ENCODE measurements around the gene LLGL2. TPM values are rescaled to one million over a fixed set of nuclear protein-coding genes. Genes with fewer than 3 reads are reported as not detected.

LLGL2 gene
- total RNA-seq, 1 donor from 2014 or later, result 3.3 TPM

GRCh38 chr17:75584849-75585175 is 59.3 kb downstream of the LLGL2 start:
- no peak for DNase-seq (ENCODE audit: extremely low spot score, unreplicated experiment)
- TF ChIP-seq CTCF (IDR thresholded peaks at IDR 0.05), result no peak
- Mint-ChIP-seq H3K27me3 (ENCODE audit: unreplicated experiment) (peaks cover 4% of the 10 kb centered on the region), H3K36me3 (ENCODE audit: unreplicated experiment) (no peaks in the 10 kb centered on the region), H3K4me3 (ENCODE audit: unreplicated experiment) (no peak overlapping the region), H3K4me1 (ENCODE audit: unreplicated experiment) (no peaks in the 10 kb centered on the region), H3K9me3 (ENCODE audit: unreplicated experiment) (no peaks in the 10 kb centered on the region), H3K27ac (ENCODE audit: unreplicated experiment) (no peak overlapping the region)

- Mint-ChIP-seq H3K4me1 (ENCODE audit: unreplicated experiment) (peaks cover 3% of the 10 kb centered on the region), H3K4me3 (ENCODE audit: unreplicated experiment) (peak within 1 kb of the TSS; percentile 44), H3K36me3 (ENCODE audit: unreplicated experiment) (no peaks in the 10 kb centered on the region), H3K9me3 (ENCODE audit: unreplicated experiment) (no peaks in the 10 kb centered on the region), H3K27ac (ENCODE audit: unreplicated experiment) (no peak within 1 kb of the TSS), H3K27me3 (ENCODE audit: unreplicated experiment) (peaks cover 4% of the 10 kb centered on the region)
- peak; percentile 9 for TF ChIP-seq CTCF (IDR thresholded peaks at IDR 0.05)
- DNase-seq (ENCODE audit: extremely low spot score, unreplicated experiment), result no peak
Measured at GRCh38 chr17:75587675-75588595, 62.4 kb downstream of the LLGL2 start, which contains the start of gene MYO15B. MYO15B (plus strand) TSS chr17:75587800; CDS start chr17:75588058, 258 bp downstream.

- H3K36me3 Mint-ChIP-seq (ENCODE audit: unreplicated experiment), result no peaks in the 10 kb centered on the region
- TF ChIP-seq CTCF (IDR thresholded peaks at IDR 0.05), result no peak
- H3K9me3 Mint-ChIP-seq (ENCODE audit: unreplicated experiment), result no peaks in the 10 kb centered on the region
- H3K4me3 Mint-ChIP-seq (ENCODE audit: unreplicated experiment), result no peak overlapping the region
- H3K4me1 Mint-ChIP-seq (ENCODE audit: unreplicated experiment), result peaks cover 3% of the 10 kb centered on the region
- H3K27ac Mint-ChIP-seq (ENCODE audit: unreplicated experiment), result no peak overlapping the region
- DNase-seq (ENCODE audit: extremely low spot score, unreplicated experiment), result no peak
- H3K27me3 Mint-ChIP-seq (ENCODE audit: unreplicated experiment), result peaks cover 4% of the 10 kb centered on the region
Measured at GRCh38 chr17:75588596-75589011, 63.1 kb downstream of the LLGL2 start.

- Mint-ChIP-seq H3K27ac (ENCODE audit: unreplicated experiment) (peak overlapping the region; percentile 56), H3K36me3 (ENCODE audit: unreplicated experiment) (no peaks in the 10 kb centered on the region), H3K4me1 (ENCODE audit: unreplicated experiment) (peaks cover 3% of the 10 kb centered on the region), H3K4me3 (ENCODE audit: unreplicated experiment) (peak overlapping the region; percentile 73), H3K9me3 (ENCODE audit: unreplicated experiment) (no peaks in the 10 kb centered on the region), H3K27me3 (ENCODE audit: unreplicated experiment) (peaks cover 4% of the 10 kb centered on the region)
- TF ChIP-seq CTCF (IDR thresholded peaks at IDR 0.05), result peak; percentile 66
- peak; percentile 97 for DNase-seq (ENCODE audit: extremely low spot score, unreplicated experiment)
Measured at GRCh38 chr17:75589012-75589918, 63.8 kb downstream of the LLGL2 start.

- Mint-ChIP-seq H3K9me3 (ENCODE audit: unreplicated experiment) (no peaks in the 10 kb centered on the region), H3K27me3 (ENCODE audit: unreplicated experiment) (peaks cover 4% of the 10 kb centered on the region), H3K36me3 (ENCODE audit: unreplicated experiment) (no peaks in the 10 kb centered on the region), H3K4me1 (ENCODE audit: unreplicated experiment) (peaks cover 3% of the 10 kb centered on the region), H3K27ac (ENCODE audit: unreplicated experiment) (no peak overlapping the region), H3K4me3 (ENCODE audit: unreplicated experiment) (no peak overlapping the region)
- DNase-seq (ENCODE audit: extremely low spot score, unreplicated experiment), result no peak
- TF ChIP-seq CTCF (IDR thresholded peaks at IDR 0.05), result no peak
Measured at GRCh38 chr17:75589919-75590303, 64.4 kb downstream of the LLGL2 start.
